HepG2 (cell line): ENCODE measurements around the gene S100A5. TPM values are rescaled to one million over a fixed set of nuclear protein-coding genes. Genes with fewer than 3 reads are reported as not detected.

Source experiments
- ATAC-seq: fragments of 200-7000 bp; cut with Tn5 transposase; 3 replicates; pipeline ENCODE4 v1.9.1; 2020; ENCODE audit warnings: mild to moderate bottlenecking, moderate library complexity
- BruUV-seq: library from RNA; stranded (reverse); fragments of 400-500 nt; replicated peaks from 2 replicates; lab custom pipeline; 2021; lab: Mats Ljungman, UMichigan
- CTCF ChIA-PET: fragments of 300-600 bp; formaldehyde crosslinking; extraction: SDS; loops from one replicate; lab custom pipeline; 2021; ENCODE audit warnings: low total read pairs, inconsistent platforms, low intra/inter-chr PET ratio; lab: Yijun Ruan, JAX
- POLR2A ChIA-PET: fragments of 350-600 bp; sonication (Branson Sonifier 250); formaldehyde crosslinking; loops from one replicate; lab custom pipeline; 2020; ENCODE audit warnings: antibody characterized with exemption, inconsistent platforms; lab: Yijun Ruan, JAX
- DNase-seq: peaks from one replicate; pipeline ENCODE4 v3.0.0-alpha.2; 2015; ENCODE audit warnings: low spot score
- FAIRE-seq: peaks from 3 replicates; lab custom pipeline; 2011; peaks lifted over from hg19 to GRCh38; lab: Jason Lieb, UNC
- H2AFZ ChIP-seq: one replicate; pipeline ENCODE4 v1.6.1; 2011; ENCODE audit warnings: low read length, inconsistent platforms
- H3K27ac ChIP-seq: fragments of 300-600 bp; 3 replicates; pipeline ENCODE4 v1.8.0; 2011; ENCODE audit warnings: mixed run types, mild to moderate bottlenecking, mixed read lengths, low read length, inconsistent platforms; ENCODE audit not compliant: insufficient read depth; ENCODE audit errors: extremely low read length
- H3K27me3 ChIP-seq, 2 experiments: fragments of 200-600 bp in 1 of 2; 2 replicates in 1 of 2; 3 replicates in 1 of 2; pipeline versions ENCODE4 v1.6.0 to v1.8.0; 2011; ENCODE audit warnings: low read length in 2 of 2, mild to moderate bottlenecking in 2 of 2, moderate library complexity in 2 of 2, inconsistent platforms in 1 of 2; ENCODE audit not compliant: insufficient read depth in 2 of 2, control insufficient read depth in 1 of 2
- H3K36me3 ChIP-seq, 2 experiments: fragments of 200-600 bp in 1 of 2; replicated peaks in 1 of 2; 2 replicates in 1 of 2; 3 replicates in 1 of 2; pipeline versions ENCODE4 v1.5.1 to v1.8.0; 2011; ENCODE audit warnings: low read length in 2 of 2, inconsistent platforms in 1 of 2; ENCODE audit not compliant: insufficient read depth in 2 of 2, control insufficient read depth in 1 of 2
- H3K4me1 ChIP-seq: 2 replicates; pipeline ENCODE4 v1.5.1; 2012; ENCODE audit warnings: low read length, inconsistent platforms; ENCODE audit not compliant: insufficient read depth
- H3K4me2 ChIP-seq: 2 replicates; pipeline ENCODE4 v1.6.0; 2011; ENCODE audit warnings: low read depth, low read length, inconsistent platforms
- H3K4me3 ChIP-seq, 3 experiments: fragments of 200-600 bp in 1 of 3; sonication (generic), shearing (Covaris generic) in 1 of 3; replicated peaks in 1 of 3; 2 replicates each; pipeline ENCODE4 v1.5.1; 2011 to 2016; ENCODE audit warnings: low read length in 3 of 3, inconsistent platforms in 2 of 3, low read depth in 2 of 3, mild to moderate bottlenecking in 2 of 3, control low read depth in 1 of 3, mixed read lengths in 1 of 3; ENCODE audit not compliant: insufficient read depth in 1 of 3
- H3K79me2 ChIP-seq: one replicate; pipeline ENCODE4 v1.6.1; 2011; ENCODE audit warnings: low read length, inconsistent platforms; ENCODE audit not compliant: insufficient read depth
- H3K9ac ChIP-seq: 2 replicates; pipeline ENCODE4 v1.6.0; 2011; ENCODE audit warnings: mild to moderate bottlenecking, low read depth, low read length, inconsistent platforms; ENCODE audit not compliant: insufficient read depth
- H3K9me3 ChIP-seq: 2 replicates; pipeline ENCODE4 v1.5.1; 2012; ENCODE audit warnings: mild to moderate bottlenecking, low read length
- H4K20me1 ChIP-seq: 2 replicates; pipeline ENCODE4 v1.6.0; 2011; ENCODE audit warnings: inconsistent platforms, mild to moderate bottlenecking, low read length, moderate library complexity; ENCODE audit not compliant: insufficient read depth
- ERF ChIP-seq: IDR thresholded peaks from 2 replicates; pipeline ENCODE4 v1.6.1; 2018; ENCODE audit warnings: missing biosample characterization, missing genetic modification reagents
- GPBP1L1 ChIP-seq: sonication (generic); formaldehyde crosslinking; IDR thresholded peaks from 2 replicates; pipeline ENCODE4 v1.5.0; 2020; ENCODE audit warnings: mild to moderate bottlenecking, missing genetic modification reagents
- PREB ChIP-seq: sonication (generic); formaldehyde crosslinking; IDR thresholded peaks from 2 replicates; pipeline ENCODE4 v1.4.0; 2020; ENCODE audit warnings: missing genetic modification reagents
- SMAD1 ChIP-seq: sonication (generic); formaldehyde crosslinking; IDR thresholded peaks from 2 replicates; pipeline ENCODE4 v1.4.0; 2020; ENCODE audit warnings: missing genetic modification reagents, low read depth, mild to moderate bottlenecking, borderline replicate concordance
- SOX6 ChIP-seq, 2 experiments: fragments of 450-650 bp in 1 of 2; sonication (generic) in 1 of 2; formaldehyde crosslinking in 1 of 2; IDR thresholded peaks; 2 replicates each; pipeline versions ENCODE4 v1.4.0 to v1.6.1; 2017 to 2020; ENCODE audit warnings: antibody characterized with exemption in 1 of 2, mild to moderate bottlenecking in 1 of 2, missing genetic modification reagents in 1 of 2
- ZBTB20 ChIP-seq: sonication (generic); formaldehyde crosslinking; IDR thresholded peaks from 2 replicates; pipeline ENCODE4 v1.8.1; 2023; ENCODE audit warnings: missing genetic modification reagents, low read depth, mild to moderate bottlenecking, borderline replicate concordance
- ZBTB8A ChIP-seq: sonication (generic); formaldehyde crosslinking; IDR thresholded peaks from 2 replicates; pipeline ENCODE4 v1.4.0; 2020; ENCODE audit warnings: mild to moderate bottlenecking, low read depth, missing genetic modification reagents, borderline replicate concordance
- ZNF30 ChIP-seq: sonication (generic); formaldehyde crosslinking; IDR thresholded peaks from 2 replicates; pipeline ENCODE4 v1.5.0; 2020; ENCODE audit warnings: mild to moderate bottlenecking, missing genetic modification reagents
- ZNF678 ChIP-seq: sonication (generic); formaldehyde crosslinking; IDR thresholded peaks from 2 replicates; pipeline ENCODE4 v1.4.0; 2020; ENCODE audit warnings: mild to moderate bottlenecking, missing genetic modification reagents
- ZNF776 ChIP-seq: sonication (generic); formaldehyde crosslinking; IDR thresholded peaks from 2 replicates; pipeline ENCODE4 v1.4.0; 2020; ENCODE audit warnings: mild to moderate bottlenecking, missing genetic modification reagents
- ZNF816 ChIP-seq: sonication (generic); formaldehyde crosslinking; IDR thresholded peaks from 2 replicates; pipeline ENCODE4 v1.8.0; 2022; ENCODE audit warnings: missing genetic modification reagents, mild to moderate bottlenecking, borderline replicate concordance
- ZXDC ChIP-seq: sonication (generic); formaldehyde crosslinking; IDR thresholded peaks from 2 replicates; pipeline ENCODE4 v1.5.0; 2020; ENCODE audit warnings: mild to moderate bottlenecking, missing genetic modification reagents
- WGBS: methylation state at CpG from one replicate; pipeline ENCODE4 v1.1.6; 2017; ENCODE audit warnings: low lambda C conversion rate; 5-methylcytosine and 5-hydroxymethylcytosine counted together
- in situ Hi-C: cut with HindIII; loops from 2 replicates; pipeline ENCODE4 v1.10.0; 2017; ENCODE audit warnings: low pct_unique_long_range_greater_than_20kb; ENCODE audit not compliant: extremely low pct_ligation_motif_present
- intact Hi-C: fragments of 100-400 bp; cut with micrococcal nuclease; formaldehyde crosslinking; loops from one replicate; pipeline ENCODE4 v1.10.0; 2022; ENCODE audit not compliant: unreplicated experiment
- polyA plus RNA-seq, 8 experiments: library from polyadenylated mRNA; depleted of rRNA in 3 of 8; stranded (reverse) in 7 of 8; unstranded in 1 of 8; fragments of >200 nt; fragmentation: Illumina TruSeq in 4 of 8; extraction: Trizol in 4 of 8; gene quantifications; 2 replicates each; pipeline versions ENCODE4 v1.2.1 to v1.2.3, GENCODE V29; 2011 to 2016; ENCODE audit warnings: low read depth in 4 of 8, missing spikeins in 1 of 8, mixed read lengths in 1 of 8; ENCODE audit not compliant: insufficient read depth in 1 of 8
- total RNA-seq, 5 experiments: library from RNA; depleted of rRNA; stranded (reverse); fragments of >200 nt; fragmentation: Illumina TruSeq; extraction: Trizol; gene quantifications; 2 replicates each; pipeline ENCODE4 v1.2.3, GENCODE V29; 2016; ENCODE audit warnings: low read depth in 1 of 5

Gene S100A5
- total and polyA plus RNA-seq, 2 of the 13 experiments (the other 11 are each of a cell fraction or from before 2014, with no cell fraction given) = not detected

- H3K9me3 ChIP-seq = no peaks in the 10 kb centered on the region
- FAIRE-seq (no peak), ATAC-seq (no peak), DNase-seq (no peak)
- no peaks in the 10 kb centered on the region for H3K36me3 ChIP-seq
- in situ Hi-C loops (no loop called here), intact Hi-C loops (no loop called here)
- ChIA-PET CTCF (no interaction called here), POLR2A (no interaction called here)
- BruUV-seq = no TSS peak
- H3K27ac ChIP-seq = no peak overlapping the region
- 91% methylated on average over 8 of the region's 8 CpGs for WGBS
- H3K4me2 ChIP-seq = no peak overlapping the region
- H3K9ac ChIP-seq = no peak overlapping the region
- H2AFZ ChIP-seq = no peak overlapping the region
- H4K20me1 ChIP-seq = no peaks in the 10 kb centered on the region
- H3K27me3 ChIP-seq = peaks cover 1 to 8% of the 10 kb centered on the region in 2 experiments; a peak in 3 of 5 replicates
- TF ChIP-seq ZBTB20 (CRISPR knock-in tag) (no peak), SMAD1 (CRISPR knock-in tag) (no peak), ZNF816 (CRISPR knock-in tag) (no peak), PREB (CRISPR knock-in tag) (no peak), ZNF776 (no peak), ZNF678 (CRISPR knock-in tag) (no peak), ERF (no peak), ZBTB8A (CRISPR knock-in tag) (no peak), GPBP1L1 (CRISPR knock-in tag) (no peak), SOX6 (IDR thresholded peaks at IDR 0.05) (no peak), SOX6 (CRISPR knock-in tag; IDR thresholded peaks at IDR 0.05) (no peak), ZXDC (CRISPR knock-in tag) (no peak), ZNF30 (CRISPR knock-in tag) (no peak)
- H3K4me3 ChIP-seq = no peak overlapping the region
- no peaks in the 10 kb centered on the region for H3K79me2 ChIP-seq
- H3K4me1 ChIP-seq = peaks cover 99% of the 10 kb centered on the region
Observed at GRCh38 chr1:153546371-153546770, 5.6 kb upstream of the S100A5 start.
